AG04450 (cell line): ENCODE measurements around the gene HIPK2. TPM values are rescaled to one million over a fixed set of nuclear protein-coding genes. Genes with fewer than 3 reads are reported as not detected.

ENCODE experiments used
- CTCF ChIA-PET: fragments of 300-600, 350-600 bp; formaldehyde crosslinking; extraction: SDS; loops from one replicate; lab custom pipeline; 2022; ENCODE audit warnings: antibody characterized with exemption, inconsistent platforms; lab: Charles Lee
- POLR2A ChIA-PET: fragments of 350-600 bp; formaldehyde crosslinking; extraction: SDS; loops from one replicate; lab custom pipeline; 2021; ENCODE audit warnings: antibody characterized with exemption, inconsistent platforms; lab: Yijun Ruan, JAX
- DNase-seq: peaks from one replicate; pipeline ENCODE4 v3.0.0-alpha.2; 2011; ENCODE audit warnings: low read depth, low spot score
- H3K27ac ChIP-seq: one replicate; pipeline ENCODE4 v1.5.1; 2012; ENCODE audit warnings: low read depth, low read length, control low read depth
- H3K27me3 ChIP-seq: one replicate; pipeline ENCODE4 v1.6.0; 2012; ENCODE audit warnings: low read length; ENCODE audit not compliant: control insufficient read depth, insufficient read depth
- H3K4me3 ChIP-seq: 2 replicates; pipeline ENCODE4 v1.5.1; 2011; ENCODE audit warnings: mild to moderate bottlenecking, low read depth, low read length, control low read depth
- H3K9me3 ChIP-seq: 2 replicates; pipeline ENCODE4 v1.5.1; 2012; ENCODE audit warnings: low read length; ENCODE audit not compliant: control insufficient read depth, insufficient read depth
- CTCF ChIP-seq: IDR thresholded peaks from 2 replicates; pipeline ENCODE4 v1.5.1; 2011; ENCODE audit warnings: low read depth, low read length, control low read depth, inconsistent platforms
- polyA plus RNA-seq: library from polyadenylated mRNA; depleted of rRNA; stranded (reverse); fragments of >200 nt; gene quantifications from 2 replicates; pipeline ENCODE4 v1.2.3, GENCODE V29; 2011

Gene HIPK2
- polyA plus RNA-seq, 1 experiment: 61.4 TPM

GRCh38 chr7:139531094-139531493 lies 246.7 kb downstream of the HIPK2 start:
- POLR2A ChIA-PET: no interaction called here
- no peaks in the 10 kb centered on the region for H3K9me3 ChIP-seq
- no peak overlapping the region for H3K4me3 ChIP-seq
- H3K27me3 ChIP-seq: peaks cover 26% of the 10 kb centered on the region
- CTCF ChIA-PET: no interaction called here
- TF ChIP-seq CTCF: no peak
- no peak overlapping the region for H3K27ac ChIP-seq
- no peak for DNase-seq

GRCh38 chr7:139526578-139527544 lies 250.9 kb downstream of the HIPK2 start:
- CTCF ChIA-PET: no interaction called here
- TF ChIP-seq CTCF: no peak
- POLR2A ChIA-PET: no interaction called here

GRCh38 chr7:139525750-139526149 lies 252.0 kb downstream of the HIPK2 start:
- no peak for TF ChIP-seq CTCF
- Histone ChIP-seq H3K27me3 (peaks cover 32% of the 10 kb centered on the region), H3K27ac (no peak overlapping the region), H3K4me3 (no peak overlapping the region), H3K9me3 (no peaks in the 10 kb centered on the region)
- no peak for DNase-seq
- ChIA-PET CTCF (interaction anchor here (0.9 kb wide), 1 partner anchor 10 kb away, joined by 3 read pairs; no protein-coding TSS in a partner anchor), POLR2A (no interaction called here)

More at GRCh38 chr7:139526578-139527544, 250.9 kb downstream of the HIPK2 start:
- peak; percentile 78 for DNase-seq
- Histone ChIP-seq H3K27me3 (peaks cover 30% of the 10 kb centered on the region), H3K27ac (peak overlapping the region; percentile 82), H3K9me3 (no peaks in the 10 kb centered on the region), H3K4me3 (no peak overlapping the region)

GRCh38 chr7:139525239-139525638 lies 252.6 kb downstream of the HIPK2 start:
- Histone ChIP-seq H3K9me3 (no peaks in the 10 kb centered on the region), H3K27me3 (peaks cover 32% of the 10 kb centered on the region), H3K27ac (no peak overlapping the region), H3K4me3 (no peak overlapping the region)
- DNase-seq: no peak
- TF ChIP-seq CTCF: no peak
- ChIA-PET POLR2A (no interaction called here), CTCF (interaction anchor here (0.9 kb wide), 1 partner anchor 11 kb away, joined by 3 read pairs; no protein-coding TSS in a partner anchor)
